ENCODE measurements around the gene PDE4D.

DNA sequence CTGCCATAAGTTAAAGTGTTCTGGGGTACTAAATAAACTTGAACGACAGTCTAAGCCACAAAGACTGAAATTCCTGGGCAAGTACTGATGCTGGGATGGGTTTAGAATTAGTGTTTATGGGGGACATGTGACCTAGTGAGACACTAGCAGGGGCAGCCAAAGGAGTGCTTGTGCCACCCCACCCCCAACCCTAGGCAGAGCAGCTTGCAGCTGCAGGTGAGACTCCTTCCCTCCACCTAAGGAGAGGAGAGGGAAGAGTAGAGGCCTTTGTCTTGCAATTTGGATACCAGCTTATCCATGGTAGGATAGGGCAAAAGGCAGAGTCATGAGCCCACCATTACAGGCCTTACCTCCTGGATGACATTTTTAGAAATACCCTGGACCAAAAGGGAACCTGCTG is 28.7 kb upstream of the PDE4D start:
- TF ChIP-seq, protein P1, sequence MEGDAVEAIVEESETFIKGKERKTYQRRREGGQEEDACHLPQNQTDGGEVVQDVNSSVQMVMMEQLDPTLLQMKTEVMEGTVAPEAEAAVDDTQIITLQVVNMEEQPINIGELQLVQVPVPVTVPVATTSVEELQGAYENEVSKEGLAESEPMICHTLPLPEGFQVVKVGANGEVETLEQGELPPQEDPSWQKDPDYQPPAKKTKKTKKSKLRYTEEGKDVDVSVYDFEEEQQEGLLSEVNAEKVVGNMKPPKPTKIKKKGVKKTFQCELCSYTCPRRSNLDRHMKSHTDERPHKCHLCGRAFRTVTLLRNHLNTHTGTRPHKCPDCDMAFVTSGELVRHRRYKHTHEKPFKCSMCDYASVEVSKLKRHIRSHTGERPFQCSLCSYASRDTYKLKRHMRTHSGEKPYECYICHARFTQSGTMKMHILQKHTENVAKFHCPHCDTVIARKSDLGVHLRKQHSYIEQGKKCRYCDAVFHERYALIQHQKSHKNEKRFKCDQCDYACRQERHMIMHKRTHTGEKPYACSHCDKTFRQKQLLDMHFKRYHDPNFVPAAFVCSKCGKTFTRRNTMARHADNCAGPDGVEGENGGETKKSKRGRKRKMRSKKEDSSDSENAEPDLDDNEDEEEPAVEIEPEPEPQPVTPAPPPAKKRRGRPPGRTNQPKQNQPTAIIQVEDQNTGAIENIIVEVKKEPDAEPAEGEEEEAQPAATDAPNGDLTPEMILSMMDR (IDR thresholded peaks at IDR 0.05): no peak
- no peak for TF ChIP-seq EZH2 (IDR thresholded peaks at IDR 0.05; ENCODE audit: borderline replicate concordance, insufficient read depth, low read depth, low read length, poor library complexity, severe bottlenecking)
